ENCODE data around the gene PAX1. TPM values are rescaled to one million over a fixed set of nuclear protein-coding genes. Genes with fewer than 3 reads are reported as not detected.

The PAX1 gene
- total and polyA plus RNA-seq, 12 donors, result not detected

DNA sequence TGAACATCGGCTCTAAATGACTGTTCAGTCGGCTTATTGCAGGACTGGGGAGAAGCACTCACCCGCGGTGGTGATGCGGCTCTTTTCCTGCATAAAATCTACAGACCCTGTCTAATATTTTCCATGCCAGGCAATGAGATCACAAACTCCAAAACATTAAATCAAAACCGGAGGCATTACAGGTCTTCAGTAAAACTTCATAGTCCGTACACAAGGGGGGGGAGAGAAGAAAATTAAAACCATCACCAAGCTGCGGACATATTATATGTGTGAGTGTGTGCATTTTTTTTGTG, 6.3 kb upstream of the PAX1 start:
- peaks cover 23 to 98% (median 94%) of the 10 kb centered on the region in 7 donors for H3K27me3 ChIP-seq
- H3K4me3 ChIP-seq, result no peak overlapping the region
- ATAC-seq, result no peak
- TF ChIP-seq, protein P1, sequence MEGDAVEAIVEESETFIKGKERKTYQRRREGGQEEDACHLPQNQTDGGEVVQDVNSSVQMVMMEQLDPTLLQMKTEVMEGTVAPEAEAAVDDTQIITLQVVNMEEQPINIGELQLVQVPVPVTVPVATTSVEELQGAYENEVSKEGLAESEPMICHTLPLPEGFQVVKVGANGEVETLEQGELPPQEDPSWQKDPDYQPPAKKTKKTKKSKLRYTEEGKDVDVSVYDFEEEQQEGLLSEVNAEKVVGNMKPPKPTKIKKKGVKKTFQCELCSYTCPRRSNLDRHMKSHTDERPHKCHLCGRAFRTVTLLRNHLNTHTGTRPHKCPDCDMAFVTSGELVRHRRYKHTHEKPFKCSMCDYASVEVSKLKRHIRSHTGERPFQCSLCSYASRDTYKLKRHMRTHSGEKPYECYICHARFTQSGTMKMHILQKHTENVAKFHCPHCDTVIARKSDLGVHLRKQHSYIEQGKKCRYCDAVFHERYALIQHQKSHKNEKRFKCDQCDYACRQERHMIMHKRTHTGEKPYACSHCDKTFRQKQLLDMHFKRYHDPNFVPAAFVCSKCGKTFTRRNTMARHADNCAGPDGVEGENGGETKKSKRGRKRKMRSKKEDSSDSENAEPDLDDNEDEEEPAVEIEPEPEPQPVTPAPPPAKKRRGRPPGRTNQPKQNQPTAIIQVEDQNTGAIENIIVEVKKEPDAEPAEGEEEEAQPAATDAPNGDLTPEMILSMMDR (IDR thresholded peaks at IDR 0.05), result no peak
- no peak for DNase-seq
- H3K36me3 ChIP-seq, result no peaks in the 10 kb centered on the region
- H3K4me1 ChIP-seq, result peaks cover 0 to 14% (median 7%) of the 10 kb centered on the region in 9 donors
- intact Hi-C loops (cut with DNase I), result no loop called here
- WGBS, 2 donors, result 36 to 45% methylated on average over 8 of the region's 8 CpGs
- H3K27ac ChIP-seq, result no peak overlapping the region
- no peaks in the 10 kb centered on the region for H3K9me3 ChIP-seq

DNA sequence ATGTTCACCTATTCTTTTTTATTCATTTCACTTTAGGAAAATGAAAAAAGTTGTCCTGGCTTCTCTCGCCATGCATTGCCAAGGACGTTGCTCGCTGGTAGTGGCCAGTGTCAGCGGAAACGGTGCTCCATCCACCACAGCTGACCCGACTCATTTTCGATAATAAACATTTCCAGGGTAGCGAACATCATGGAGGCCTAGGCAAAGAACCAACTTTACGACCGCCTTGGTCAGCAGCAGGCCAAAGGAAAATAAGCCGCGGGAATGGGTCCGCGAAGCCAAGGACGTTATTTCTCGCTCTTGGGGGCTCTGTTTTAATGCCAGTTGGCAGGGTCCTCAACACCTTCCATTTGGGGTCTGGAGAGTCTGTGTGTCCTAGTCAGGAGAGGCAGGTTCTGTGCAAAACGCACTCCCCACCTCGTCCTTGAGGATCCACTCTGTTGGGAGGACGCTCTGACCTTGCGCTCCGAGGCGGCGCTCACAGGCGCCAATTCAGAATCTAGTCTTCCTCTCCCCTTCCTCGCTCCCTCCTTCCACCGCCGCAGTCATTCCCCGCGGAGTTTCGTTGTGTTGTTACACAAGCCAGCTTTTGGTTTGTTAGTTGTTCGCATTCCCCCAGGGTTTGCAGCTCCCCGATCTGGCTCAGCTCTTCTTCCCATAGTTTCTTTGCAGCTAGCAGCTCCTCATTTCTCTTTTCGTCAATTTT, 4.1 kb upstream of the PAX1 start:
- H3K36me3 ChIP-seq, result no peaks in the 10 kb centered on the region
- DNase-seq, result no peak
- intact Hi-C loops (cut with DNase I), result no loop called here
- H3K27me3 ChIP-seq, result peaks cover 36 to 97% (median 96%) of the 10 kb centered on the region in 7 donors
- H3K4me3 ChIP-seq, result no peak overlapping the region
- H3K9me3 ChIP-seq, result no peaks in the 10 kb centered on the region
- 4 to 5% methylated on average over 33 of the region's 33 CpGs for WGBS, 2 donors
- TF ChIP-seq, protein P1 (IDR thresholded peaks at IDR 0.05), result no peak
- no peak for ATAC-seq
- H3K27ac ChIP-seq, result no peak overlapping the region
- H3K4me1 ChIP-seq, result peaks cover 0 to 14% (median 11%) of the 10 kb centered on the region in 9 donors

DNA sequence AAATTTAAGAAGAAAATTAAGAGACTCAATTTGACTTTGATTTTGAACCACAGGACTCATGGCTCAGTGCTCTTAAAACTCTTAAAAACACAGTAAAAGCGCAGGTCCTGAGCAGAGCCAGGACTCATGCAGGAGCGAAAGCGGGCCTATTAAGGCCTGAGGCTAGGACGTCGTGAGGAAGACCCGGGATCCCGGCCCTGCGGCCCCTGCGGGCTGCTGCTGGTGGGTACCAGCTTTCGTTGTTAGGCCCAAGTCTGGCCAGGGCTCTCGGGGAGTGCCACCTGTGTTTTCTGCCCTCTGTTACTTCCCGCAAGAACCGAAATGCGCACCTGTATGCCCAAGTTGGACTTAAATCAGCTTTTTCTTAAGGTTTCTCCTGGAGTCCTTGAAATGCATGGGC, 3.4 kb upstream of the PAX1 start:
- Histone ChIP-seq H3K27ac (no peak overlapping the region), H3K27me3 (peaks cover 43 to 100% (median 98%) of the 10 kb centered on the region in 7 donors), H3K4me1 (peaks cover 0 to 17% (median 12%) of the 10 kb centered on the region in 9 donors), H3K4me3 (no peak overlapping the region), H3K9me3 (no peaks in the 10 kb centered on the region), H3K36me3 (no peaks in the 10 kb centered on the region)
- ATAC-seq (no peak), DNase-seq (no peak)
- TF ChIP-seq, protein P1 (IDR thresholded peaks at IDR 0.05), result no peak
- WGBS, 2 donors, result 27 to 28% methylated on average over 14 of the region's 14 CpGs
- intact Hi-C loops (cut with DNase I), result no loop called here

DNA sequence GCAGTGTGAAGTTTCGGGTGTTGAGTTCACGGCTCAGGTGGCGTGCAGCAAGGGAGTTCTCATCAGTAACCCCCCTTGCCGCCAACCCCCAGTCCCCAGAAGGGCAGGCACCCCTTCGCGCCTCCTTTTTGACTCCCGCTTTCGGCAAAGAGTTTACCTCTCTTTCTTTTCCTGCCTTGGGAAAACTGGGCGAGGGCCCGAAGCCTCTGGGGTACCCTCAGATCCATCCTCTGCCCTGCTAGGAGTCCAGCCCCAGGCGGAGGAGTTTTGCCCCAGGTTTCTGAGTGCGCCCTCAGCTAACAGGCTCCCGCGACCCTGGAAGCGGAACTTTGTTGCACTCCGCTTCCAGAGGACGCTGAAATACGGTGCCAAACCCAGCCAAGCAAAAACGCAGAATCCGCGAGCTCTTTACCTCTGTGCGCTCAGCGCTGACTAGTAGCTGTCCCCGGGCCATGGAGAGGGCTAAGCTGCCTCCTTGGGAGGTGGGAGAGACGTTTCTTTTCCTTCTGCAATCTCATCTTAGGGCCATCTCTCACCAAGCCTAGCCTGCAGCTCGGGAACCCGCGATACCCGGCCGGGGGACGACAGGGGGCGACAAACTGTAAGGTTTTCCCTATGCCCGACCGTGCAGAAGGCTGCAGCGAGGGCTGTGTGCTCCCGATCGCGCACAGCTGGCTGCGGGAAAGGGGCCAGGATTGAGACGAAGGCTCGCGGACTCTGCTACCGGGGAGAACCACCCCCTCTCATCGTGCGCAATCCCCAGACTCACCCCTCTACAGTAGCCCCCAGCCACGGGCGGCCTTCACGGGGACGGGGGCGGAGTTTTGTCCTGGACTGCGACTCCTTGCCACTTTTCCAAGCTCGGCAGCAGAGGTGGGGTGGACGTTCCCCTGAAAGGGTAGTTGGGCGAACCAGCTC, 2.7 kb upstream of the PAX1 start:
- H3K4me1 ChIP-seq, result peaks cover 0 to 17% (median 12%) of the 10 kb centered on the region in 9 donors
- peak; percentile 25 to 35 for DNase-seq
- peak in 7 of 8 donors; percentile 7 to 74 (median 59) for ATAC-seq
- 3 to 4% methylated on average over 54 of the region's 54 CpGs for WGBS, 2 donors
- no peaks in the 10 kb centered on the region for H3K9me3 ChIP-seq
- H3K4me3 ChIP-seq, result peak overlapping the region in 5 of 10 donors; percentile 3 to 30 (median 8)
- H3K27ac ChIP-seq, result no peak overlapping the region
- peaks cover 47 to 100% (median 99%) of the 10 kb centered on the region in 7 donors for H3K27me3 ChIP-seq
- H3K36me3 ChIP-seq, result no peaks in the 10 kb centered on the region
- TF ChIP-seq, protein P1 (IDR thresholded peaks at IDR 0.05), result peak in 8 of 9 donors; percentile 15 to 54 (median 42)
- intact Hi-C loops (cut with DNase I), result no loop called here
